GM23248 (cell line): ENCODE results near the gene SHFL. TPM values are rescaled to one million over a fixed set of nuclear protein-coding genes. Genes with fewer than 3 reads are reported as not detected.

Experiments used
- DNase-seq: peaks from one replicate; pipeline ENCODE4 v3.0.0-alpha.2; 2015
- H2AFZ ChIP-seq: fragments of 200-600 bp; sonication (generic); 2 replicates; pipeline ENCODE4 v1.6.1; 2016; ENCODE audit warnings: antibody characterized with exemption
- H3F3A ChIP-seq: fragments of 200-600 bp; sonication (generic); 2 replicates; pipeline ENCODE4 v1.6.1; 2016; ENCODE audit warnings: mild to moderate bottlenecking, antibody characterized with exemption, mixed run types; ENCODE audit not compliant: insufficient read depth
- H3K27ac ChIP-seq: fragments of 200-600 bp; sonication (generic); 2 replicates; pipeline ENCODE4 v1.5.1; 2016; ENCODE audit warnings: mild to moderate bottlenecking
- H3K27me3 ChIP-seq: fragments of 200-600 bp; sonication (generic); replicated peaks from 2 replicates; pipeline ENCODE4 v1.6.1; 2016; ENCODE audit warnings: mild to moderate bottlenecking; ENCODE audit not compliant: insufficient read depth
- H3K36me3 ChIP-seq: fragments of 200-600 bp; sonication (generic); 2 replicates; pipeline ENCODE4 v1.6.1; 2016; ENCODE audit warnings: low read depth, mild to moderate bottlenecking
- H3K4me1 ChIP-seq: fragments of 200-600 bp; sonication (generic); 2 replicates; pipeline ENCODE4 v1.6.1; 2016; ENCODE audit warnings: mild to moderate bottlenecking; ENCODE audit not compliant: insufficient read depth
- H3K4me2 ChIP-seq: fragments of 200-600 bp; sonication (generic); one replicate; pipeline ENCODE4 v1.6.1; 2016; ENCODE audit warnings: mild to moderate bottlenecking; ENCODE audit not compliant: unreplicated experiment
- H3K4me3 ChIP-seq: fragments of 200-600 bp; sonication (generic); 2 replicates; pipeline ENCODE4 v1.5.1; 2016; ENCODE audit warnings: mild to moderate bottlenecking
- H3K79me2 ChIP-seq: fragments of 200-600 bp; sonication (generic); 2 replicates; pipeline ENCODE4 v1.6.1; 2016; ENCODE audit warnings: mild to moderate bottlenecking; ENCODE audit not compliant: insufficient read depth
- H3K9ac ChIP-seq: fragments of 200-600 bp; sonication (generic); 2 replicates; pipeline ENCODE4 v1.6.1; 2016; ENCODE audit warnings: mild to moderate bottlenecking
- H3K9me2 ChIP-seq: fragments of 200-600 bp; sonication (generic); 2 replicates; pipeline ENCODE4 v1.6.1; 2016; ENCODE audit warnings: mixed run types, mild to moderate bottlenecking, moderate library complexity; ENCODE audit not compliant: insufficient read depth
- H3K9me3 ChIP-seq: fragments of 200-600 bp; sonication (generic); one replicate; pipeline ENCODE4 v1.6.1; 2017; ENCODE audit warnings: low read depth
- H4K20me1 ChIP-seq: fragments of 200-600 bp; sonication (generic); 2 replicates; pipeline ENCODE4 v1.6.0; 2016; ENCODE audit not compliant: insufficient read depth
- EZH2 ChIP-seq: fragments of 200-600 bp; sonication (generic); IDR thresholded peaks from 2 replicates; pipeline ENCODE4 v1.6.1; 2018; ENCODE audit warnings: antibody characterized with exemption, mild to moderate bottlenecking; ENCODE audit not compliant: insufficient read depth, poor library complexity, severe bottlenecking
- EZH2phosphoT487 ChIP-seq: fragments of 200-600 bp; sonication (generic); IDR thresholded peaks from 2 replicates; pipeline ENCODE4 v1.6.1; 2018; ENCODE audit warnings: antibody characterized with exemption, moderate library complexity, mild to moderate bottlenecking, low read depth; ENCODE audit not compliant: insufficient read depth
- WGBS, 2 experiments: methylation state at CpG; one replicate each; pipeline ENCODE4 v1.1.6; 2015 to 2017; ENCODE audit warnings: low lambda C conversion rate in 2 of 2, low coverage in 1 of 2; ENCODE audit errors: missing lambda C conversion rate in 2 of 2; 5-methylcytosine and 5-hydroxymethylcytosine counted together
- in situ Hi-C: fragments of 300-500 bp; cut with MboI; formaldehyde crosslinking; loops from 2 replicates; pipeline ENCODE4 v1.15.0; 2020
- microRNA-seq: library from miRNA; unstranded; fragments of <30 nt; microRNA quantifications from one replicate; pipeline ENCODE4, GENCODE V29; 2016; ENCODE audit warnings: borderline number of aligned reads
- polyA plus RNA-seq: library from polyadenylated mRNA; unstranded; fragments of >200 nt; fragmentation: Nextera tagmentation; extraction: Ambion mirVana; gene quantifications from 2 replicates; pipeline ENCODE4 v1.2.1, GENCODE V29; 2016
- small RNA-seq: library from RNA; depleted of rRNA; stranded (forward); fragments of <200 nt; gene quantifications from one replicate; pipeline ENCODE3, GENCODE V24; 2014; ENCODE audit warnings: low read depth, low replicate concordance
- total RNA-seq: library from RNA; depleted of rRNA; stranded (reverse); fragments of >200 nt; shearing (Covaris generic); gene quantifications from 2 replicates; pipeline ENCODE4 v1.2.3, GENCODE V29; 2014; rRNA removed

SHFL gene
- total and polyA plus RNA-seq, 2 experiments from 2014 or later: 29.8 to 33.0 TPM

DNA sequence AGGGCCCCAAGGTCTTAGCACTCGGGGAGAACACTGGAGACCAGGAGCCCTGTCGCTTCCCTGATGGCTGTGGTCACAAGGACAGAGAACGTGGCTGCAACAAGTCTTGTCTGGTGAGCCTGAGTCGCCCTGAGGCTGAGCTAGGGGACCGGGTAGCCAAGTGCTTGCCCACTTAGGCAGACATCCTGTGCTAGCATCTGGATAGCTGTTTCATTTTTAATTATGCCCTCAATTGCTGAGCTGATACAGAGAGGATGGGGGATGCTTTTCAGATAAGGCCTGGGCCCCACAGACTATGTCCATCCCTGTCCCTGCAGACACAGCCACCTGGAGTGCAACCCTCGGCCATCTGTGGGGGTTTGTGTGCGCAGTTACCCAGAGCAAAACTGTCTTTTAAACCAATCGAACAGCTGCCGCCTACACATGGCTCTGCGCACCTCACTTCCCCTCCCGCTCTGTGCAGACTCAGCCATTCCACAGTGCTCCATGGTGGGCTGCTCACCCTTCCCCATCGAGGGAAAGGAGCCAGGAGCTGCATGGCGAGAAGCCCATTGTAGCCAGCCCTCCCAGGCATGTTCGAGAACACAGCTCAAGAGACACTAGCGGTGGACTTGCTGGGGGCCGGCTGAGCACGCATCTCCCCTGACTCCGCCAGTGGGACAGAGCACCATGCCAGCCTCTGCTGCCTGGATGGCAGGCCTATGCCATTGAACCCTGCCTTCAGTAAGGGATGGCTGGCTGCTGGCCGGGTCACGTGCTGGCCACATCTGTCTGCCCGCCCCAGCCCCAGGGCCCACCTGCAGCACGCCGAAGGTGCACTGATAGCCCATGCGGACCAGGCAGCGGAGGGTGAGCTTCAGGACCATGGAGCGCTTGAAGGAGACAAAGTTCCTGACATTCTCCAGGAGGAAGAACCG, 53.0 kb downstream of the SHFL start:
- Histone ChIP-seq H2AFZ (no peak overlapping the region), H3K4me1 (no peaks in the 10 kb centered on the region), H3K27ac (no peak overlapping the region), H3F3A (no peaks in the 10 kb centered on the region), H3K4me2 (no peak overlapping the region), H3K79me2 (no peaks in the 10 kb centered on the region), H3K9me3 (no peaks in the 10 kb centered on the region), H3K9ac (no peak overlapping the region), H3K36me3 (peaks cover 16% of the 10 kb centered on the region; the same call in 1 of the 2 replicates), H3K9me2 (no peaks in the 10 kb centered on the region), H3K27me3 (no peaks in the 10 kb centered on the region), H3K4me3 (no peak overlapping the region), H4K20me1 (no peaks in the 10 kb centered on the region)
- TF ChIP-seq EZH2phosphoT487 (no peak), EZH2 (no peak)
- WGBS, 2 experiments: 93 to 94% methylated on average over 25 to 27 of the region's 27 CpGs
- in situ Hi-C loops: no loop called here
- no peak for DNase-seq

- WGBS, 2 experiments: 97 to 98% methylated on average over 18 to 23 of the region's 23 CpGs
Observed at GRCh38 chr19:10139952-10140351, 53.8 kb downstream of the SHFL start.

GRCh38 chr19:10141479-10141878, 55.4 kb downstream of the SHFL start:
- no peaks in the 10 kb centered on the region for H3F3A ChIP-seq
- H3K4me1 ChIP-seq: no peaks in the 10 kb centered on the region
- H3K27ac ChIP-seq: no peak overlapping the region
- peaks cover 31% of the 10 kb centered on the region; the same call in 1 of the 2 replicates for H3K36me3 ChIP-seq
- H3K27me3 ChIP-seq: no peaks in the 10 kb centered on the region
- WGBS, 2 experiments: 76% methylated on average over 13 of the region's 13 CpGs
- H2AFZ ChIP-seq: no peak overlapping the region
- DNase-seq: no peak
- no peak for TF ChIP-seq EZH2
- no peak for TF ChIP-seq EZH2phosphoT487
- no peak overlapping the region for H3K4me2 ChIP-seq
- H3K79me2 ChIP-seq: no peaks in the 10 kb centered on the region
- H3K9ac ChIP-seq: no peak overlapping the region
- H3K9me3 ChIP-seq: no peaks in the 10 kb centered on the region
- in situ Hi-C loops: no loop called here
- H4K20me1 ChIP-seq: no peaks in the 10 kb centered on the region
- no peaks in the 10 kb centered on the region for H3K9me2 ChIP-seq
- H3K4me3 ChIP-seq: no peak overlapping the region

More at GRCh38 chr19:10139952-10140351, 53.8 kb downstream of the SHFL start:
- DNase-seq: no peak
- H3K4me2 ChIP-seq: no peak overlapping the region
- in situ Hi-C loops: no loop called here
- H3K4me3 ChIP-seq: no peak overlapping the region
- H3K4me1 ChIP-seq: no peaks in the 10 kb centered on the region
- no peaks in the 10 kb centered on the region for H3K9me3 ChIP-seq
- no peaks in the 10 kb centered on the region for H4K20me1 ChIP-seq
- H3K36me3 ChIP-seq: peaks cover 22% of the 10 kb centered on the region; the same call in 1 of the 2 replicates
- TF ChIP-seq EZH2phosphoT487: no peak
- no peak for TF ChIP-seq EZH2
- no peak overlapping the region for H3K9ac ChIP-seq
- no peak overlapping the region for H3K27ac ChIP-seq
- no peaks in the 10 kb centered on the region for H3F3A ChIP-seq
- no peak overlapping the region for H2AFZ ChIP-seq
- H3K79me2 ChIP-seq: no peaks in the 10 kb centered on the region
- no peaks in the 10 kb centered on the region for H3K27me3 ChIP-seq
- H3K9me2 ChIP-seq: no peaks in the 10 kb centered on the region

DNA sequence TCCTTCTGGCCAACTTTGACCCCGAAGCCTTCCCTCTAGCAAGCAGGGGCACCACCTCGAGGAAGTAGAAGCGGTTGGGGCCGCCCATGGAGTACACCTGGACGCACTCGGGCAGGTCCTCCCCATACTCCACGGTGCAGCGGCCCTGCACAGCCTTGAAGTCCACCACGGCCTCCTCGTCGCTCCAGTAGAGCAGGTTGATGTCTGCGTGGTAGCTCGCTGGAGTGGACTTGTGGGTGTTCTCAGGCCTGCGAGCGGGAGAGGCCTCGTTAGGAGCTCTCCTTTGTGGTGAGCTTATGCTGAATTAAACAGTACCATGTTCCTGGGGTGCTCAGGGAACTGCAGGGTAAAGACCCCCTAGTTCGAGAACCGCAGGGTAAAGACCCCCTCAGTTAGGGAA, 55.9 kb downstream of the SHFL start:
- no peak overlapping the region for H3K9ac ChIP-seq
- H3K4me2 ChIP-seq: no peak overlapping the region
- in situ Hi-C loops: no loop called here
- peaks cover 31% of the 10 kb centered on the region; the same call in 1 of the 2 replicates for H3K36me3 ChIP-seq
- no peaks in the 10 kb centered on the region for H3K79me2 ChIP-seq
- H3K27ac ChIP-seq: no peak overlapping the region
- 97 to 98% methylated on average over 18 of the region's 18 CpGs for WGBS, 2 experiments
- DNase-seq: no peak
- TF ChIP-seq EZH2phosphoT487 (no peak), EZH2 (no peak)
- H4K20me1 ChIP-seq: no peaks in the 10 kb centered on the region
- no peaks in the 10 kb centered on the region for H3K4me1 ChIP-seq
- no peaks in the 10 kb centered on the region for H3K9me2 ChIP-seq
- no peak overlapping the region for H3K4me3 ChIP-seq
- H3K9me3 ChIP-seq: no peaks in the 10 kb centered on the region
- H3K27me3 ChIP-seq: no peaks in the 10 kb centered on the region
- no peaks in the 10 kb centered on the region for H3F3A ChIP-seq
- no peak overlapping the region for H2AFZ ChIP-seq

Small RNA genes within 50 kb of the gene (microRNA-seq; reads per million reads assigned to microRNA genes)
- gene MIR5589: not detected

Small RNA genes within 50 kb of the gene (small RNA-seq; reads per million reads assigned to genes)
- gene MIR5589 (not detected), gene SNORD105 (3.6 reads per million, percentile 75 among the genes with 10 or more reads in this experiment), gene SNORD105B (292 reads per million, percentile 97 among the genes with 10 or more reads in this experiment)

Other genes starting within 250 kb of the SHFL start
- 11.6 and 26.2 TPM in 2 replicates for gene OLFM2, start 149.8 kb upstream of the SHFL start, total RNA-seq
- 8.9 and 9.4 TPM in 2 replicates for gene OLFM2, start 149.8 kb upstream of the SHFL start, polyA plus RNA-seq
- 22.8 and 26.8 TPM in 2 replicates for gene COL5A3, start 75.8 kb upstream of the SHFL start, total RNA-seq
- gene COL5A3, start 75.8 kb upstream of the SHFL start, polyA plus RNA-seq: 4.1 and 4.2 TPM in 2 replicates
- gene RDH8, start 72.8 kb upstream of the SHFL start, total RNA-seq: 0.97 TPM in 1 of 2 replicates, not detected in the other
- gene RDH8, start 72.8 kb upstream of the SHFL start, polyA plus RNA-seq: 0.19 TPM in 1 of 2 replicates, not detected in the other
- 0.22 and 0.63 TPM in 2 replicates for gene ANGPTL6, start 16.4 kb downstream of the SHFL start, total RNA-seq
- gene ANGPTL6, start 16.4 kb downstream of the SHFL start, polyA plus RNA-seq: 0.46 and 0.58 TPM in 2 replicates
- 39.7 and 47.0 TPM in 2 replicates for gene PPAN, start 20.0 kb downstream of the SHFL start, total RNA-seq
- 44.2 and 47.7 TPM in 2 replicates for gene PPAN, start 20.0 kb downstream of the SHFL start, polyA plus RNA-seq
- gene P2RY11, start 25.4 kb downstream of the SHFL start, total RNA-seq: 2.9 and 6.3 TPM in 2 replicates
- gene P2RY11, start 25.4 kb downstream of the SHFL start, polyA plus RNA-seq: 2.5 and 2.8 TPM in 2 replicates
- 211 and 259 TPM in 2 replicates for gene EIF3G, start 33.6 kb downstream of the SHFL start, total RNA-seq
- gene EIF3G, start 33.6 kb downstream of the SHFL start, polyA plus RNA-seq: 176 and 179 TPM in 2 replicates
- gene DNMT1, start 108.6 kb downstream of the SHFL start, total RNA-seq: 32.5 and 57.5 TPM in 2 replicates
- 91.8 and 101 TPM in 2 replicates for gene DNMT1, start 108.6 kb downstream of the SHFL start, polyA plus RNA-seq
- 20.3 and 24.9 TPM in 2 replicates for gene S1PR2, start 145.0 kb downstream of the SHFL start, total RNA-seq
- 35.1 and 35.4 TPM in 2 replicates for gene S1PR2, start 145.0 kb downstream of the SHFL start, polyA plus RNA-seq
- gene MRPL4, start 165.9 kb downstream of the SHFL start, total RNA-seq: 101 and 103 TPM in 2 replicates
- gene MRPL4, start 165.9 kb downstream of the SHFL start, polyA plus RNA-seq: 71.6 and 73.9 TPM in 2 replicates
- gene ICAM1, start 184.8 kb downstream of the SHFL start, total RNA-seq: 21.6 and 22.3 TPM in 2 replicates
- 23.6 and 24.4 TPM in 2 replicates for gene ICAM1, start 184.8 kb downstream of the SHFL start, polyA plus RNA-seq
- 1.1 and 3.7 TPM in 2 replicates for gene ICAM4, start 200.6 kb downstream of the SHFL start, total RNA-seq
- 0.44 and 1.3 TPM in 2 replicates for gene ICAM4, start 200.6 kb downstream of the SHFL start, polyA plus RNA-seq
- gene ICAM5, start 203.6 kb downstream of the SHFL start, total RNA-seq: 45.4 and 48.7 TPM in 2 replicates
- gene ICAM5, start 203.6 kb downstream of the SHFL start, polyA plus RNA-seq: 8.8 and 9.8 TPM in 2 replicates
- gene ZGLP1, start 223.5 kb downstream of the SHFL start, total RNA-seq: 1.8 and 2.5 TPM in 2 replicates
- 1.4 and 1.8 TPM in 2 replicates for gene ZGLP1, start 223.5 kb downstream of the SHFL start, polyA plus RNA-seq
- gene FDX2, start 229.7 kb downstream of the SHFL start, total RNA-seq: 46.6 and 50.2 TPM in 2 replicates
- gene FDX2, start 229.7 kb downstream of the SHFL start, polyA plus RNA-seq: 48.9 and 49.2 TPM in 2 replicates
- gene RAVER1, start 247.2 kb downstream of the SHFL start, total RNA-seq: 23.0 and 27.1 TPM in 2 replicates
- gene RAVER1, start 247.2 kb downstream of the SHFL start, polyA plus RNA-seq: 28.7 and 29.2 TPM in 2 replicates